ENCODE measurements around the gene SUSD4.

Gene SUSD4

DNA sequence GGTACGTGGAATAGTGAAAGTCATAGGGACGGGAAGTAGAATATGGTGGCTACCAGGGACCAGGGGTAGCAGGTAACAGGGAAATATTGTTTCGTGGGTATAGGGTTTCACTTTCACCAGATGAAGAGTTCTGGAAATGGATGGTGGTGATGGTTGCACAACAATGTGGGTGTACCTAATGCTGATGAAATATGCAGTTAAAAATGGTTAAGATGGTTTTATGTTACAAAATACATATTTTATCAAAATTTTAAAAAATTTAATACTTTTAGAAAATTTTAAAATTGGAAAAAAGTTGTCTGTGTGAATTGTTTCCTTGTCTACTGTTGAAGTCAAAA, 165.4 kb downstream of the SUSD4 start:
- Histone ChIP-seq H3K36me3 (ENCODE audit: insufficient read depth, low read length) (no peaks in the 10 kb centered on the region), H3K9ac (ENCODE audit: low read depth, low read length) (no peak overlapping the region), H3K4me1 (ENCODE audit: insufficient read depth, low read length) (no peaks in the 10 kb centered on the region), H3K9me3 (ENCODE audit: control insufficient read depth, insufficient read depth, low read length) (no peaks in the 10 kb centered on the region; the same call in 1 of the 2 replicates)

DNA sequence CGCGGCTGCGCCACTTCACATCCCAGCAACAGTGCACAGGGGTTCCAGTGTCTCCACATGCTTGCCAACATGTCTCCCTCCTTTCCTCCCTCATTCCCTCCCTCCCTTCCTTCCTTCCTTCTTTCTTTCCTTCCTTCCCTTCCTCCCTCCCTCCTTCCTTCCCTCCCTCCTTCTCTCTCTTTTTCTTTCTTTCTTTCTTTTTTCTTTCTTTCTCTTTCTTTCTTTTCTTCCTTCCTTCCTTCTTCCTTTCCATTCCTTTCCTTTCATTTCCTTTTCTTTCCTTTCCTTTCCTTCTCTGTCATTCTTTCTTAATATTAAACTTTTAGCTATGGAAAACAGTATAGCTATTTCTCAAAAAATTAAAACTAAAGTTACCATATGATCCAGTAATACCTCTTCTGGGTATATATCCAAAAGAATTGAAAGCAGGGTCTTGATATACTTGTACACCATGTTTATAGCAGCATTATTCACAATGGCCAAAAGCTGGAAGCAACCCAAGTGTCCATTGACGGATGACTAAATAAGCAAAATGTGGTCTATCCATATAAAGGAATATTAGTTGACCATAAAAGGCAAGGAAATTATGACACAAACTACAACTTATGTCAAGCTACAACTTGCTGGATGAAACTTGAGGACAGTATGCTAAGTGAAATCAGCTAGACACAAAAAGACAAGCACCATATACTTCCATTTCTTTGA, 165.9 kb downstream of the SUSD4 start:
- Histone ChIP-seq H3K9me3 (ENCODE audit: control insufficient read depth, insufficient read depth, low read length) (no peaks in the 10 kb centered on the region; the same call in 1 of the 2 replicates), H3K36me3 (ENCODE audit: insufficient read depth, low read length) (no peaks in the 10 kb centered on the region), H3K4me1 (ENCODE audit: insufficient read depth, low read length) (no peaks in the 10 kb centered on the region), H3K9ac (ENCODE audit: low read depth, low read length) (no peak overlapping the region)

- H3K36me3 ChIP-seq (ENCODE audit: insufficient read depth, low read length) = no peaks in the 10 kb centered on the region
- no peaks in the 10 kb centered on the region for H3K9me3 ChIP-seq (ENCODE audit: control insufficient read depth, insufficient read depth, low read length)
- H3K4me1 ChIP-seq (ENCODE audit: insufficient read depth, low read length) = no peaks in the 10 kb centered on the region
- no peak overlapping the region for H3K9ac ChIP-seq (ENCODE audit: low read depth, low read length)
Measured at GRCh38 chr1:223189903-223190724, 173.9 kb downstream of the SUSD4 start.

GRCh38 chr1:223189525-223189902, 174.5 kb downstream of the SUSD4 start:
- H3K4me1 ChIP-seq (ENCODE audit: insufficient read depth, low read length) = no peaks in the 10 kb centered on the region
- no peaks in the 10 kb centered on the region for H3K9me3 ChIP-seq (ENCODE audit: control insufficient read depth, insufficient read depth, low read length)
- H3K9ac ChIP-seq (ENCODE audit: low read depth, low read length) = no peak overlapping the region
- no peaks in the 10 kb centered on the region for H3K36me3 ChIP-seq (ENCODE audit: insufficient read depth, low read length)

DNA sequence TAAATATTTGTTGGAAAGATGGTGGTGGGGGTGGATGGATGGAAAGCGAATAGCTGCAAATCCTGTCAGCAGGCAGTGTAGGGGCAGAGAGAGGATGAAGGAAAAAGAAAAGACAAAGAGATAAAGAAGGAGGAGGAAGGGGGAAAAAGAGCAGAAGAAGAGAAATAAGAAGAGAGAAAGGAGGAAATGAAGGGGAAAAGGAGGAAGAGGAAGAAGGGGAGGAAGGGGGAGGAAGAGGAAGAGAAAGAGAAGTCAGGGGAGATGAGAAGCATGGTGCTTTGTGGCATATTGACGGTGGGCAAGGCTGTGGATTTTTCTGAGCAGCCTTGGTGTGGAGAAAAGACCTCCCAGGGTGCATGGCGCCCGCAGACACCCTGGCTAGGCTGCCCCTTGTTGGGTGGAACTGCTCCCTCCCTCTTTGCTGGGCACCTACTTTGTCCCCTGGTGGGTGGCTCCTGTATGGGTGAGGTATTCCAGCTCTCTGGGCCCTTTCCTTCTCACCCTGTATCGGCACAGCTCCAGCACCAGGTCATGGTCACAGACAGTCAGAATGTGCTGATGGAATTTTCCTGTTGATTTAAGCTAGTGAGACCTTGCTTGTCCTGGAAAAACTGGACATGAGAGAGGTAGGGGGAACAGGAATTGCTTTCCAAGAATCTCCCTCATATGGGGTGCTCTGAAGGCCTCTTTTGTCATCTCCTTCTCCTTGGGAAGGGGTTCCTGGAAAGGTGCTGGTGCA, 175.2 kb downstream of the SUSD4 start:
- Histone ChIP-seq H3K4me1 (ENCODE audit: insufficient read depth, low read length) (no peaks in the 10 kb centered on the region), H3K9me3 (ENCODE audit: control insufficient read depth, insufficient read depth, low read length) (no peaks in the 10 kb centered on the region), H3K9ac (ENCODE audit: low read depth, low read length) (no peak overlapping the region), H3K36me3 (ENCODE audit: insufficient read depth, low read length) (no peaks in the 10 kb centered on the region)

DNA sequence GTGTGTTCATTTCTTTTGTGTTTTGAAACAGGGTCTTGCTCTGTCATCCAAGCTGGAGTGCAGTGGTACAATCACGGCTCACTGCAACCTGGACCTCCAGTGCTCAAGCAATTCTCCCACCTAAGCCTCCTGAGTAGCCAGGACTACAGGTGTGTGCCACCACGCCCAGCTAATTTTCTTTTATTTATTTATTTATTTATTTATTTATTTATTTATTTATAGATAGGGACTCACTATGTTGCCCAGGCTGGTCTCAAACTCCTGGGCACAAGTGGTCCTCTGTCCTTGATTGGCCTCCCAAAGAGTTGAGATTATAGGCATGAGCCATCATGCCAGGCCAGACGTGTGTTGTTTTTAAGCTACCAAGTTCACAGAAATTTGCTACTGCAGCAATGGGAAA, 177.2 kb downstream of the SUSD4 start:
- Histone ChIP-seq H3K9me3 (ENCODE audit: control insufficient read depth, insufficient read depth, low read length) (no peaks in the 10 kb centered on the region), H3K36me3 (ENCODE audit: insufficient read depth, low read length) (no peaks in the 10 kb centered on the region), H3K4me1 (ENCODE audit: insufficient read depth, low read length) (no peaks in the 10 kb centered on the region), H3K9ac (ENCODE audit: low read depth, low read length) (no peak overlapping the region)

DNA sequence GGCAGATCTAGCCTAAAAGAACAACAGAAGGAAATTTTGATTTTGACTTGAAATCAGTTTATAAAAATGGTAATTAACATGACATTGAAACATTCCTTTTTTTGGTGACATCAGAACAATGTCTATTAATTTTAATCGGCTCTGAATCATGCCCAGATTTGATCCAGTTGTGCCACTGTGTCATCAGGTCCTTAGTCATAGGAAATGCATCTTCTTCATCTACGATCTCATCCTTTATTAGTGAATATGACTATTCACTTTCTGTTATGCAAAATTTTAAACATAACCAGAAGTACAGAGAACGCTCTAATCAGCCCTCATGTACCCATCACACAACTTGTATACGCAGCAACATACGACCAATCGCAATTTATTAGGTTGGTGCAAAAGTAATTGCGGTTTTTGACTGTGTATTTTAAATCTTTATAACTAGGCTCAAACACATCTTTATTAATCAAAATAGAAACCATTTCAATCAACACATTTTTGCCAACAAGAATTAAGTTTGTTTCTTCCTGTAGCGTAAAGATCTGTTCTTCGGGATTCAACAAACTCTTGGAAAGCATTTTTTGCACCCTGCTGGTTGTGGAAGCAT, 180.6 kb downstream of the SUSD4 start:
- no peaks in the 10 kb centered on the region for H3K9me3 ChIP-seq (ENCODE audit: control insufficient read depth, insufficient read depth, low read length)
- H3K4me1 ChIP-seq (ENCODE audit: insufficient read depth, low read length) = no peaks in the 10 kb centered on the region
- no peaks in the 10 kb centered on the region for H3K36me3 ChIP-seq (ENCODE audit: insufficient read depth, low read length)
- no peak overlapping the region for H3K9ac ChIP-seq (ENCODE audit: low read depth, low read length)

DNA sequence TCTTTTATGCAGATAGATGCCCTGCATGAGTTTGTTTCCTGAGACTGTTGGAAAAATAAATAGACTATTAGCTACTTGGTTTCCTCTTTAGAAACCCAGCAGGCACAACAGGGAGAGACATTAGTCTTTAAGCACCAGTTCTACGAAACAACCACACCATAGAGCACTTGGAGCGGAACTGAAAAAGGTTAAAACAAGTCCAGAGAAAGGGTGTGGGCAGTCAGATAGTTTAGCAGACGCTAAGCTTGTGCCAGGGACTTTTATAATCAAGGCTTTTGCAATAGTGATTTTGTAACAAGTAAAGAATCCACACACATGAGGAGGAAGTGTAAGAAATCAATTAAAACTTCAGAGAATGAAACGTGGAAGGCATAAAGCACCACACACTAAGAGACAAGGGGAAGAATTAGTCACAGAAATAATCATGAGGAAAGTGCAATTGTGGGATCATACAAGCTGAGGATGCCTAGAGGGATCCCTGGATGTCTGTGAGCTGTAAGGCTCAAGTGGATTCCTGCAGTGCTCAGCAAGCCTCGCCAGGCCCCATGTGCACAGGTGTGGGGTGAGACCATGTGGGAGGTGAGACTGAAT, 183.2 kb downstream of the SUSD4 start:
- no peak overlapping the region for H3K9ac ChIP-seq (ENCODE audit: low read depth, low read length)

DNA sequence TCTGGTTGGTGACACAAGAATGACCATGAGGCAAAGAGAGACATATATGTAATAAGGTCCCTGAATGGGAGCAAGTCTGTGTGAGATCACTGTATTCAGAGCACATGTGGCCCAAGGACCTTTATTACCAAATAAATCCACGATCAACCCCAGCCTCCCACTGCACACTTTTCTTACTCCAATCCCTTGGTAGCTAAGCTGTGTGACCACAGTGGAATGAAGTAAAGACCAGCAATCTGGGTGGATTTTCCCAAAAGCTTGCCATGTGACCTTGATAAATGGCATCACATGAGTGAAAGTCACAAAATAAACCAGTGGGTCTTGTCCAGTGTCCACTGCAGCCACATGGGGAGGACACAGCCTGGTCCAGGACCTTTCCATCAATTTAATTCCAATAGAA, 184.2 kb downstream of the SUSD4 start:
- H3K36me3 ChIP-seq (ENCODE audit: insufficient read depth, low read length) = no peaks in the 10 kb centered on the region
- no peak overlapping the region for H3K9ac ChIP-seq (ENCODE audit: low read depth, low read length)
- no peaks in the 10 kb centered on the region for H3K9me3 ChIP-seq (ENCODE audit: control insufficient read depth, insufficient read depth, low read length)
- H3K4me1 ChIP-seq (ENCODE audit: insufficient read depth, low read length) = no peaks in the 10 kb centered on the region

More for the DNA sequence above, 183.2 kb downstream of the SUSD4 start:
- no peaks in the 10 kb centered on the region for H3K36me3 ChIP-seq (ENCODE audit: insufficient read depth, low read length)
- H3K9me3 ChIP-seq (ENCODE audit: control insufficient read depth, insufficient read depth, low read length) = no peaks in the 10 kb centered on the region
- no peaks in the 10 kb centered on the region for H3K4me1 ChIP-seq (ENCODE audit: insufficient read depth, low read length)

- no peaks in the 10 kb centered on the region for H3K36me3 ChIP-seq (ENCODE audit: insufficient read depth, low read length)
- no peak overlapping the region for H3K9ac ChIP-seq (ENCODE audit: low read depth, low read length)
- no peaks in the 10 kb centered on the region for H3K4me1 ChIP-seq (ENCODE audit: insufficient read depth, low read length)
- no peaks in the 10 kb centered on the region for H3K9me3 ChIP-seq (ENCODE audit: control insufficient read depth, insufficient read depth, low read length)
Measured at GRCh38 chr1:223179280-223179679, 184.7 kb downstream of the SUSD4 start.

GRCh38 chr1:223177681-223178080, 186.3 kb downstream of the SUSD4 start:
- no peak overlapping the region for H3K9ac ChIP-seq (ENCODE audit: low read depth, low read length)
- no peaks in the 10 kb centered on the region for H3K9me3 ChIP-seq (ENCODE audit: control insufficient read depth, insufficient read depth, low read length)
- H3K36me3 ChIP-seq (ENCODE audit: insufficient read depth, low read length) = no peaks in the 10 kb centered on the region
- H3K4me1 ChIP-seq (ENCODE audit: insufficient read depth, low read length) = no peaks in the 10 kb centered on the region

DNA sequence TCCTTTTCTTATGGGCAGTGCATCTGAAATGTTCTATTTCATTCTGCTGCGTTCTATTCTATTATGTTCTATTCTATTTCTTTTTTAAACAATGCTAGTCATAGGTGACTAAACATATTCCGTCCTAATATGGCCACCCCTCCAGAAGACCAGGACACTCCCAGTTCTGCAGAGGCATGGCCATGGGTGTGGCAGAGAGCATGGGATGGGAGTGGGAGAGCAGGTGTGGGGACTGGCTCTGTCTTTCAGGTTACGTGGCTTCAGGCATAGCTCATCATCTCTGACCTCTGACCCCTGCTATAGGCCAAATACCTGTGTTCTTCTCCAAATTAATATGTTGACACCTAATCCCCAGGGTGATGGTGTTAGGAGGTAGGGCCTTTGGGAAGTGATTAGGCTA, 187.5 kb downstream of the SUSD4 start:
- Histone ChIP-seq H3K4me1 (ENCODE audit: insufficient read depth, low read length) (no peaks in the 10 kb centered on the region), H3K9me3 (ENCODE audit: control insufficient read depth, insufficient read depth, low read length) (no peaks in the 10 kb centered on the region), H3K36me3 (ENCODE audit: insufficient read depth, low read length) (no peaks in the 10 kb centered on the region), H3K9ac (ENCODE audit: low read depth, low read length) (no peak overlapping the region)

DNA sequence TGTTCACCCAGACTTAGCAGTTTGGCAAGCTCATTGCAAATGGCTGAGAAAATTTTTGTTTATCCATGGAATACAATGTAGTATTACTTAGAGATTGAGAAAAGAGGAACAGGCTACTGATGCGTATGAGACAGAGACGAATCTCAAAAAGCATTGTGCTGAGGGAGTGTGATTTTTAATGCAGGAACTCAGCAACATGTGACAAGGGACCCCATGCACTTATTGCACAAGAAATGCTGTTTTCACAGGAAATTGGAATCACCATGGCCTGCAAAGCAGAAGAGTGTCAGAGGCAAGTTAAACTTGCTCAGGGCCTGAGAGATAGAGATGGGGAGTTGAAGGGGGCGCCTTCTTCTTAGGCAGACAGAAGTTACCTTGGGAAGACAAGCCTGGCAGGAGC, 188.3 kb downstream of the SUSD4 start:
- Histone ChIP-seq H3K9ac (ENCODE audit: low read depth, low read length) (no peak overlapping the region), H3K36me3 (ENCODE audit: insufficient read depth, low read length) (no peaks in the 10 kb centered on the region), H3K9me3 (ENCODE audit: control insufficient read depth, insufficient read depth, low read length) (no peaks in the 10 kb centered on the region), H3K4me1 (ENCODE audit: insufficient read depth, low read length) (no peaks in the 10 kb centered on the region)

- no peaks in the 10 kb centered on the region for H3K9me3 ChIP-seq (ENCODE audit: control insufficient read depth, insufficient read depth, low read length)
- H3K36me3 ChIP-seq (ENCODE audit: insufficient read depth, low read length) = no peaks in the 10 kb centered on the region
- no peaks in the 10 kb centered on the region for H3K4me1 ChIP-seq (ENCODE audit: insufficient read depth, low read length)
- no peak overlapping the region for H3K9ac ChIP-seq (ENCODE audit: low read depth, low read length)
Measured at GRCh38 chr1:223175032-223175431, 188.9 kb downstream of the SUSD4 start.

Data from ES-I3 (cell line).